ENCODE results near the gene CUL2. TPM values are rescaled to one million over a fixed set of nuclear protein-coding genes. Genes with fewer than 3 reads are reported as not detected.
A peak's percentile ranks its signal among the peaks of the same experiment; 100 is the strongest.

The CUL2 gene
- total and polyA plus RNA-seq, 10 of the 15 experiments (the other 5 are each of a cell fraction or from before 2014, with no cell fraction given): 11.9 to 56.5 (median 33.2) TPM

- TF ChIP-seq E4F1 (IDR thresholded peaks at IDR 0.05; ENCODE audit: borderline replicate concordance, partially characterized antibody): no peak
- no peak for TF ChIP-seq STAT3 (IDR thresholded peaks at IDR 0.05; ENCODE audit: low read depth, low read length)
- TF ChIP-seq SUPT20H (IDR thresholded peaks at IDR 0.05; ENCODE audit: borderline replicate concordance, control insufficient read depth, low read depth, low read length): no peak
- peak; percentile 73 for TF ChIP-seq POLR2AphosphoS5 (IDR thresholded peaks at IDR 0.05; ENCODE audit: low read length)
- TF ChIP-seq MYB (IDR thresholded peaks at IDR 0.05; ENCODE audit: borderline replicate concordance, low read depth, low read length): 0 out of 2 replicates have a peak, but pooled peaks have one; percentile 9
- no peak for TF ChIP-seq USF2 (IDR thresholded peaks at IDR 0.05; ENCODE audit: borderline replicate concordance, low read depth, low read length)
- TF ChIP-seq BCLAF1 (IDR thresholded peaks at IDR 0.05): no peak
- no peak for TF ChIP-seq YBX1 (IDR thresholded peaks at IDR 0.05)
- no peak for TF ChIP-seq HDGF (IDR thresholded peaks at IDR 0.05)
- TF ChIP-seq RCOR1 (conservative IDR thresholded peaks at IDR 0.05; ENCODE audit: low read depth, low read length): 0 out of 2 replicates have a peak, but pooled peaks have one; percentile 11
- TF ChIP-seq BCL3 (IDR thresholded peaks at IDR 0.05; ENCODE audit: borderline replicate concordance, insufficient read depth, low read depth, low read length, poor library complexity, severe bottlenecking): peak; percentile 72
- TF ChIP-seq ZNF207 (IDR thresholded peaks at IDR 0.05; ENCODE audit: borderline replicate concordance): 0 out of 2 replicates have a peak, but pooled peaks have one; percentile 11
- peak; percentile 85 for TF ChIP-seq SMAD5 (IDR thresholded peaks at IDR 0.05; ENCODE audit: low read depth)
- TF ChIP-seq YY1 (IDR thresholded peaks at IDR 0.05; ENCODE audit: low read depth, low read length): peak; percentile 69
- TF ChIP-seq BHLHE40 (IDR thresholded peaks at IDR 0.05; ENCODE audit: borderline replicate concordance in 1 of 2, low read depth in 2 of 2, low read length in 1 of 2): peak; percentile 96 to 97
- TF ChIP-seq CEBPZ (IDR thresholded peaks at IDR 0.05; ENCODE audit: low read depth, low read length): no peak
- no peak for TF ChIP-seq ZNF622 (IDR thresholded peaks at IDR 0.05)
- no peak for TF ChIP-seq ZSCAN29 (IDR thresholded peaks at IDR 0.05)
Observed at GRCh38 chr10:35126530-35127288, 36.6 kb upstream of the CUL2 start, which contains the start of gene CREM (continued).

Data from GM12878 (cell line).